Measurements from ENCODE around the gene JAZF1. TPM values are rescaled to one million over a fixed set of nuclear protein-coding genes. Genes with fewer than 3 reads are reported as not detected.

Gene JAZF1
- total and polyA plus RNA-seq, 9 of the 15 experiments (the other 6 are each of a cell fraction or from before 2014, with no cell fraction given), result 0.04 to 0.64 (median 0.11) TPM; not detected in 3

GRCh38 chr7:28048694-28049093 lies 131.9 kb downstream of the JAZF1 start:
- Histone ChIP-seq H3K9ac (ENCODE audit: insufficient read depth in 1 of 2, low read depth in 2 of 2, low read length in 2 of 2) (no peak overlapping the region), H3K9me1 (ENCODE audit: control insufficient read depth, insufficient read depth, low read length) (no peaks in the 10 kb centered on the region), H3K36me3 (ENCODE audit: control insufficient read depth, insufficient read depth, low read length) (no peaks in the 10 kb centered on the region), H2AFZ (ENCODE audit: low read depth, low read length) (no peak overlapping the region), H3K79me2 (ENCODE audit: control insufficient read depth, insufficient read depth, low read length) (no peaks in the 10 kb centered on the region), H3K27ac (ENCODE audit: extremely low read depth, low read depth, low read length) (no peak overlapping the region), H3K27me3 (ENCODE audit: control insufficient read depth in 2 of 2, insufficient read depth in 2 of 2, low read length in 2 of 2) (peaks cover 2 to 9% of the 10 kb centered on the region in 2 experiments; a peak in 2 of 5 replicates), H3K4me2 (ENCODE audit: insufficient read depth, low read length) (no peak overlapping the region), H3K9me3 (replicated peaks; ENCODE audit: control insufficient read depth, insufficient read depth, low read depth, low read length) (no peaks in the 10 kb centered on the region), H3K4me1 (replicated peaks in 1 of 2; ENCODE audit: control insufficient read depth in 2 of 2, insufficient read depth in 2 of 2, low read length in 2 of 2) (no peaks in the 10 kb centered on the region), H3K4me3 (no peak overlapping the region), H4K20me1 (replicated peaks; ENCODE audit: control insufficient read depth, insufficient read depth, low read length) (no peaks in the 10 kb centered on the region)
- FAIRE-seq (no peak), ATAC-seq (no peak), DNase-seq (ENCODE audit: extremely low read depth in 1 of 4, low spot score in 3 of 4) (no peak)
- in situ Hi-C loops (cut with MboI), result no loop called here
- BruUV-seq (replicated peaks), result no TSS peak
- ChIA-PET CTCF (ENCODE audit: low intra/inter-chr PET ratio) (no interaction called here), POLR2A (no interaction called here)
- 10% methylated on average over 2 of the region's 2 CpGs for WGBS (ENCODE audit: insufficient coverage, low coverage, missing lambda C conversion rate)
- TF ChIP-seq YBX1 (IDR thresholded peaks at IDR 0.05), result no peak
- TF ChIP-seq BRCA1 (IDR thresholded peaks at IDR 0.05), result no peak
- no peak for TF ChIP-seq BRCA1 (CRISPR knock-in tag; IDR thresholded peaks at IDR 0.05)
- TF ChIP-seq ZNF511 (CRISPR knock-in tag; IDR thresholded peaks at IDR 0.05), result no peak
- TF ChIP-seq ZNF408 (CRISPR knock-in tag; IDR thresholded peaks at IDR 0.05; ENCODE audit: low read depth), result no peak
- no peak for TF ChIP-seq E4F1 (CRISPR knock-in tag; IDR thresholded peaks at IDR 0.05; ENCODE audit: borderline replicate concordance)
- no peak for TF ChIP-seq ZFP30 (CRISPR knock-in tag; IDR thresholded peaks at IDR 0.05; ENCODE audit: borderline replicate concordance)
- TF ChIP-seq TAF7 (tag; IDR thresholded peaks at IDR 0.05), result no peak
- no peak for TF ChIP-seq PHB2 (IDR thresholded peaks at IDR 0.05; ENCODE audit: low read depth)
- TF ChIP-seq SOX6 (IDR thresholded peaks at IDR 0.05), result no peak
- TF ChIP-seq SMARCA5 (IDR thresholded peaks at IDR 0.05), result no peak
- no peak for TF ChIP-seq MCM2 (IDR thresholded peaks at IDR 0.05; ENCODE audit: low read depth)
- intact Hi-C loops (cut with micrococcal nuclease), result no loop called here

All from K562 (cell line).